GM21786 (cell line): ENCODE results near the gene SFT2D1.
A peak's percentile ranks its signal among the peaks of the same experiment; 100 is the strongest.

Experiments used
- ATAC-seq: cut with Tn5 transposase; IDR thresholded peaks from one replicate; pipeline ENCODE4 v1.9.1; 2021; ENCODE audit not compliant: unreplicated experiment

The SFT2D1 gene

GRCh38 chr6:166278579-166279392, 63.6 kb downstream of the SFT2D1 start:
- ATAC-seq = no peak

DNA sequence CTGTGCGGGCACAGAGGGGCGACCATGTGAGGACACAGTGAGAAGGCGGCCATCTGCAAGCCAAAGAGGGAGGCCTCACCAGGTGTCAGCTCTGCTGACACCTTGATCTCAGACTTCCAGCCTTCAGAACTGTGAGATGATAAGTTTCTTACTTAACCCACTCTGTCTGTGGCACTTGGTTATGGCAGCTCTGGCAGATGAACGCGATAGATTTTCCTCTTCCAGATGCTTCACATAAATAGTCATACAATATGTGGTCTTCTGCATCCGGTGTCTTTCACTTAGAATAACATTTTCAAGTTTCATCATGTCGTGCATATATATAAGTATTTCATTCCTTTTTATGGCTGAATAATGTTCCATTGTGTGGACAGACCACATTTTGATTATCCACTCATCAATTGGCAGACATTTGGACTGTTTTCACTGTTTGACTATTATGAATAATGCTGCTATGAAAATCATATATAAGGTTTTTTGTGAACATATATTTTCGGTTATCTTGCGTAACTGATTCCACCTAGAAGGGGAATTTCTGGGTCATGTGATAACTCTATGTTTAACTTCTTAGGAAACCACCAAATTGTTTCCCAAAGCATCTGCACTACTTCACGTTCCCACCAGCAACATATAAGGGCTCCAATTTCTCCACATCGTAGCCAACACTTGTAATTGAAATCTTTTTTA, 64.3 kb downstream of the SFT2D1 start:
- no peak for ATAC-seq

DNA sequence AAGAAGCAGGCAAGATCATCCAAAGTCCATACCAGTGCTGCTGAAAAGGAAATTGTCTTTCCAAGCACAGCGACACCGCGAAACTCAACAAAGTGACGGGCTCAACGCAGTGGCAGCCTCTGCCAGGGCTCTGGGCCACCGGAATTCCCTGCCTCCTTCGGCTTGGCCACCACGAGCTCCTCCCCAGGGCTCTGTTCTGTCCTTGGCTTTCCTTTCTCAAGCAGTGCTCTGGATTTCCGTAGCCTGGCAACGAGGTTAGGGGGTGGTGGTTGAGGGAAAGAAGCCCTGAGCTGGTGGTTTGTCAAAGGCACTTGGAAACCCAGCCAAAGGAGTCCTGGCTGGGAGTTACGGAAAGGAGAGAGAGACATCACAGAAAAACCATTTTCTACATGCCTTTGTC, 65.3 kb downstream of the SFT2D1 start:
- ATAC-seq = no peak

GRCh38 chr6:166275714-166276166, 66.6 kb downstream of the SFT2D1 start:
- ATAC-seq = peak; percentile 71

- no peak for ATAC-seq
These were observed 67.5 kb downstream of the SFT2D1 start for GRCh38 chr6:166274739-166275370.

GRCh38 chr6:166274163-166274562, 68.2 kb downstream of the SFT2D1 start:
- ATAC-seq = no peak

DNA sequence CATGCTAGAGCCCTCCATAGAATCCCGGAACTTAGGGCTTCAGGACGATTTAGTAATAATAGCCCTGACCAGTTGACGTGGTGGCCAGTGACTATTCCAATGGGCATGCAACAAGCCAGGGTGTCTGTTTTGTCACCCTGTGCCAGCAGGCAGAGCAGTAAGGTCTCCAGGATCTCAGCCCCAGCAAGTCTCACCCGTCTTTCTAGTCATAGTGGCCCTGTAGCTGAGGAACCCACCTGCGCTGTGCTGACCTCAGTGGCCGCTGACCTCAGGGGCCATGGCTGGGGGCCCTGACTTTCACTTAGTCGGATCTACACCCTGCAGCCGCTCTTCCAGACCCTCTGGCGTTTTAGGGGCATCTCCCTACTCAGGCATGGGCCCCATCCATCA, 71.0 kb downstream of the SFT2D1 start:
- no peak for ATAC-seq

- ATAC-seq = no peak
These were observed 71.5 kb downstream of the SFT2D1 start for GRCh38 chr6:166270706-166271375.
